ENCODE data around the gene MYPOP. TPM values are rescaled to one million over a fixed set of nuclear protein-coding genes. Genes with fewer than 3 reads are reported as not detected.

The MYPOP gene
- total and polyA plus RNA-seq, 2 donors (not counting 3 experiments of a cell fraction or from before 2014, with no cell fraction given): 3.9 to 9.0 TPM

DNA sequence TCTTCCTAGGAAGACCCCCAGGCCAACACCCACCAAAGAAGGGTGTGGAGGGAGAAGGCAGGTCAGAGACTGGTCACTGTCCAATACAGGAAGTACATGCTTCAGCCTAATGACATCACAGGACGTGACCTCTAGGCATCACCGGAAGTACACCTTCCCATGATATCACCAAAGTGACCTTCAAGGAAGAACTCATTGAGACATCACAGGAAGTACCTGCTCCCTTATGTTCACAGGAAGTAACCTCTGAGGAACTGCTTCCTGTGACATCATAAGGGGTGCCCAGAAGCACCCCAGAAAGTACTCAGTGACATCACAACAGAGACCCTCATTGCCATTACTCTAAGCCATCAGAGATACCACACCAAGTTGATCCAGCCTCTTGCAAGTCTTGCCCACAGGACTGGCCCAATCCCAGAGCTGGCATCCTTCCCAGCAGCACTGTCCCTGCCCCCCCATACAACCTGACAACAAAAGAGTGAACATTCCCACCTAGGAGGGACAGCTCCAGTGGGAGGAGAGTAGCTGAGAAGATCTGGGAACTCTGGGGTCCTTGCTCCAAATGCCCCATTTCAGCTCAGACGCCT lies 36.4 kb upstream of the MYPOP start:
- Histone ChIP-seq H3K27ac (ENCODE audit: insufficient read depth, low read depth, low read length) (no peak overlapping the region), H4K20me1 (replicated peaks; ENCODE audit: control insufficient read depth, extremely low read depth, insufficient read depth, low read length) (no peaks in the 10 kb centered on the region), H2AFZ (ENCODE audit: low read depth, low read length) (no peak overlapping the region), H3K27me3 (ENCODE audit: control insufficient read depth in 2 of 2, insufficient read depth in 2 of 2, low read length in 2 of 2) (no peaks in the 10 kb centered on the region), H3K9me1 (replicated peaks; ENCODE audit: control insufficient read depth, extremely low read depth, insufficient read depth, low read length) (no peaks in the 10 kb centered on the region), H3K4me2 (ENCODE audit: insufficient read depth, low read length) (no peak overlapping the region), H3K79me2 (ENCODE audit: control insufficient read depth, insufficient read depth, low read length) (no peaks in the 10 kb centered on the region), H3K36me3 (ENCODE audit: control insufficient read depth in 2 of 2, extremely low read depth in 1 of 2, insufficient read depth in 2 of 2, low read length in 2 of 2) (peaks cover 0 to 17% of the 10 kb centered on the region in 2 experiments), H3K4me1 (ENCODE audit: control insufficient read depth, extremely low read depth, insufficient read depth, low read length) (no peaks in the 10 kb centered on the region), H3K9ac (replicated peaks; ENCODE audit: extremely low read depth, insufficient read depth, low read length) (no peak overlapping the region), H3K4me3 (replicated peaks in 1 of 3; ENCODE audit: insufficient read depth in 1 of 3, low read depth in 1 of 3, low read length in 3 of 3) (no peak overlapping the region), H3K9me3 (replicated peaks; ENCODE audit: control insufficient read depth, insufficient read depth, low read length) (no peaks in the 10 kb centered on the region)
- no peak for DNase-seq (ENCODE audit: low read depth, low spot score)
- ChIA-PET POLR2A (no interaction called here), CTCF (interaction anchor here (1.4 kb wide), 1 partner anchor 78 kb away, joined by 3 read pairs; no protein-coding TSS in a partner anchor)
- no peak for FAIRE-seq
- TF ChIP-seq POLR2A (IDR thresholded peaks at IDR 0.05; ENCODE audit: low read depth, low read length): no peak
- no peak for TF ChIP-seq POLR2AphosphoS5 (IDR thresholded peaks at IDR 0.05; ENCODE audit: insufficient read depth, low read depth, low read length)
- TF ChIP-seq FOS (IDR thresholded peaks at IDR 0.05; ENCODE audit: borderline replicate concordance, insufficient read depth, low read length): peak; percentile 12
- TF ChIP-seq GATA2 (IDR thresholded peaks at IDR 0.05; ENCODE audit: insufficient read depth, insufficient read length, low read depth, low read length): no peak
- TF ChIP-seq, protein P1, sequence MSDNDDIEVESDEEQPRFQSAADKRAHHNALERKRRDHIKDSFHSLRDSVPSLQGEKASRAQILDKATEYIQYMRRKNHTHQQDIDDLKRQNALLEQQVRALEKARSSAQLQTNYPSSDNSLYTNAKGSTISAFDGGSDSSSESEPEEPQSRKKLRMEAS (IDR thresholded peaks at IDR 0.05; ENCODE audit: insufficient read depth, insufficient read length): no peak
- no peak for TF ChIP-seq JUN (IDR thresholded peaks at IDR 0.05; ENCODE audit: borderline replicate concordance, insufficient read depth, insufficient read length, low read depth)
- no TSS peak for BruUV-seq (replicated peaks)
- intact Hi-C loops (cut with micrococcal nuclease): no loop called here
- dilution Hi-C loops (cut with MboI; ENCODE audit: extremely low pct_ligation_motif_present, low sequenced_read_pairs): no loop called here

DNA sequence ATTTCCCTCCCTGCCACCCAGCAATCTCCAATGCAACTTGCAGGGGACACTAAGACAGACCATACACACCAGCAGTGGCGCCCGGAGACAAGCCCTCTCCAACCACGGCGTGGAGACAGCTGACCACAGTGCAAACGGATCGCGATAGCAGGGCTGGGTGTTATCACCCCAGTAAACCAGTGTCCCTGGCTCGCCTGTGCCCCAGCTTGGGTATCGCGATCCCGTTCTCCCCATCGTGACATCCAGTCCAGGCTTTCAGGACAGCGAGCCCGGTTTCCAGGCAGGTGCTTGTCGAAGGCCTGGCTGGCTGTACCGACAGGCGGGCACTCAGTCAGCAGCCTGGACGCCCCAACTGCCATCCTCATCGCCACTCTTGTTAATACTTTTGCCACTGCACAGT lies 32.9 kb upstream of the MYPOP start:
- H3K9me3 ChIP-seq (replicated peaks; ENCODE audit: control insufficient read depth, insufficient read depth, low read length): no peaks in the 10 kb centered on the region
- DNase-seq (ENCODE audit: low read depth, low spot score) (no peak), FAIRE-seq (no peak)
- no peaks in the 10 kb centered on the region for H3K9me1 ChIP-seq (replicated peaks; ENCODE audit: control insufficient read depth, extremely low read depth, insufficient read depth, low read length)
- no peaks in the 10 kb centered on the region for H3K79me2 ChIP-seq (ENCODE audit: control insufficient read depth, insufficient read depth, low read length)
- H2AFZ ChIP-seq (ENCODE audit: low read depth, low read length): no peak overlapping the region
- H3K4me1 ChIP-seq (ENCODE audit: control insufficient read depth, extremely low read depth, insufficient read depth, low read length): no peaks in the 10 kb centered on the region
- no peak overlapping the region for H3K9ac ChIP-seq (replicated peaks; ENCODE audit: extremely low read depth, insufficient read depth, low read length)
- H3K36me3 ChIP-seq (ENCODE audit: control insufficient read depth in 2 of 2, extremely low read depth in 1 of 2, insufficient read depth in 2 of 2, low read length in 2 of 2): peaks cover 0 to 4% of the 10 kb centered on the region in 2 experiments
- no peaks in the 10 kb centered on the region for H4K20me1 ChIP-seq (replicated peaks; ENCODE audit: control insufficient read depth, extremely low read depth, insufficient read depth, low read length)
- H3K4me2 ChIP-seq (ENCODE audit: insufficient read depth, low read length): no peak overlapping the region
- no peaks in the 10 kb centered on the region for H3K27me3 ChIP-seq (ENCODE audit: control insufficient read depth in 2 of 2, insufficient read depth in 2 of 2, low read length in 2 of 2)
- dilution Hi-C loops (cut with MboI; ENCODE audit: extremely low pct_ligation_motif_present, low sequenced_read_pairs): no loop called here
- BruUV-seq (replicated peaks): no TSS peak
- intact Hi-C loops (cut with micrococcal nuclease): no loop called here
- TF ChIP-seq, protein P2, sequence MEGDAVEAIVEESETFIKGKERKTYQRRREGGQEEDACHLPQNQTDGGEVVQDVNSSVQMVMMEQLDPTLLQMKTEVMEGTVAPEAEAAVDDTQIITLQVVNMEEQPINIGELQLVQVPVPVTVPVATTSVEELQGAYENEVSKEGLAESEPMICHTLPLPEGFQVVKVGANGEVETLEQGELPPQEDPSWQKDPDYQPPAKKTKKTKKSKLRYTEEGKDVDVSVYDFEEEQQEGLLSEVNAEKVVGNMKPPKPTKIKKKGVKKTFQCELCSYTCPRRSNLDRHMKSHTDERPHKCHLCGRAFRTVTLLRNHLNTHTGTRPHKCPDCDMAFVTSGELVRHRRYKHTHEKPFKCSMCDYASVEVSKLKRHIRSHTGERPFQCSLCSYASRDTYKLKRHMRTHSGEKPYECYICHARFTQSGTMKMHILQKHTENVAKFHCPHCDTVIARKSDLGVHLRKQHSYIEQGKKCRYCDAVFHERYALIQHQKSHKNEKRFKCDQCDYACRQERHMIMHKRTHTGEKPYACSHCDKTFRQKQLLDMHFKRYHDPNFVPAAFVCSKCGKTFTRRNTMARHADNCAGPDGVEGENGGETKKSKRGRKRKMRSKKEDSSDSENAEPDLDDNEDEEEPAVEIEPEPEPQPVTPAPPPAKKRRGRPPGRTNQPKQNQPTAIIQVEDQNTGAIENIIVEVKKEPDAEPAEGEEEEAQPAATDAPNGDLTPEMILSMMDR (IDR thresholded peaks at IDR 0.05; ENCODE audit: extremely low read depth in 1 of 2, insufficient read depth in 1 of 2, low read depth in 1 of 2, low read length in 2 of 2): no peak
- POLR2A ChIA-PET: no interaction called here
- CTCF ChIA-PET: no interaction called here
- H3K27ac ChIP-seq (ENCODE audit: insufficient read depth, low read depth, low read length): no peak overlapping the region
- no peak overlapping the region for H3K4me3 ChIP-seq (replicated peaks in 1 of 3; ENCODE audit: insufficient read depth in 1 of 3, low read depth in 1 of 3, low read length in 3 of 3)

Data from endothelial cell of umbilical vein (primary cell).